DMS 273 treated with DMSO at 0.1 percent for 48 hours (cell line): ENCODE measurements around the gene TMEM181.
"Not testable (repeated sequence)": the region's sequence is repeated elsewhere in the genome, so short reads cannot be mapped to it uniquely, and the experiment has no call there.

Experiments used
- DNase-seq: peaks from one replicate; lab custom pipeline; 2025; lab: John Stamatoyannopoulos, UW

TMEM181 gene

DNA sequence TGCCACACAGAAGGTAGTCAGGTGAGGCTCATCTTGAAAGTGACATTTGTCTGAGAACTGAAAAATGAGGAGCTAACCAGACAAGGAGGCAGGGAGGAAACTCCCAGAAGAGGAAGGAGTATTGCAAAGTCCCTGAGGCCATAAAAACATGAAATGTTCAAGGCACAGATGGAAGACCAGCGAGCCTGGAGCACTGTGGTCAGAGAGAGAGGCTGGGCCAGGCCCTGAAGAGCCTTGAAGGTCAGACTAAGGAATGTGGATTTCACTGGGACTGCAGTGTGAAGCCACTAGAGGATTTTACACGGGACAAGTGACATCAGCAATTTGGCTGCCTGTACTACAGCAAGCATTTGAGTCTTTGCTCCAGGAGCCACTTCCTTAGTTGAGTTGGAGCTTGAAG lies 21.1 kb upstream of the TMEM181 start:
- no peak for DNase-seq

DNA sequence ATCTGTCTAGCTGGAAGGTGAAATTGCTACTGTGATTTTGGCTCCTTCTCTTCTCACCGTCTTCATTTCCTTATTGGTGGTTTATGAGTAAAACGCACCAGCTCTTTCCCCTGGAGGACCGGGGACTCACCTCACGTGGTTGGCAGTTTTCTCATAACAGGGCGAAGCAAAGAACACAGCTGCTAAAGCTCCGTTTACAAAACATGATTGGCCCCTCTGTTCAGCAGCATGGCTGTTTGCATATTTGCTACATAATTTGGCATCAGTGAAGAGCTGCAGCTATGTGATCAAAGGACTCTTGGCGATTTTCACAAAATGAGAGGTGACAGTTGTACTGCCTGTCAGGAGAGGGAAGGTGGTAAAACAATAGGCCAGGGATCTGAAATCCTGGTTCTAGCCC lies 20.5 kb upstream of the TMEM181 start:
- no peak for DNase-seq

DNA sequence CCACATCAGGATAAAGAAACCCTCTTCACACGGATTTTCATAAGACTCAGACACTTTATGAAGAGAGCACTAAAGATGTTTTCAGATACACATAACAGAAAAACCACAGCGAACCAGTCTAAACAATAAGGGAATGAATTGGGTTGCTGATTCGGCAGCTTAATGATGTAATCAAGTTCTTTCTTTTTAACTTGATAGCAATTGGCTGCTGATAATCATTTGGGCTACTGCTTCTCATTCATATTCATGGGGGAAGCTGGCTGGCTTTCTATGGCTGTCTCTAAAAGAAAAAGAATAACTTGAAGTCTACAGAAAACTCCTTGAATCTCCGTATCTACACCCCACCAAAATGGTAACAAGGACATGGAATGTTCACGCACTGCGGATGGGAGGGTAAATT lies 20.0 kb upstream of the TMEM181 start:
- DNase-seq = no peak

DNA sequence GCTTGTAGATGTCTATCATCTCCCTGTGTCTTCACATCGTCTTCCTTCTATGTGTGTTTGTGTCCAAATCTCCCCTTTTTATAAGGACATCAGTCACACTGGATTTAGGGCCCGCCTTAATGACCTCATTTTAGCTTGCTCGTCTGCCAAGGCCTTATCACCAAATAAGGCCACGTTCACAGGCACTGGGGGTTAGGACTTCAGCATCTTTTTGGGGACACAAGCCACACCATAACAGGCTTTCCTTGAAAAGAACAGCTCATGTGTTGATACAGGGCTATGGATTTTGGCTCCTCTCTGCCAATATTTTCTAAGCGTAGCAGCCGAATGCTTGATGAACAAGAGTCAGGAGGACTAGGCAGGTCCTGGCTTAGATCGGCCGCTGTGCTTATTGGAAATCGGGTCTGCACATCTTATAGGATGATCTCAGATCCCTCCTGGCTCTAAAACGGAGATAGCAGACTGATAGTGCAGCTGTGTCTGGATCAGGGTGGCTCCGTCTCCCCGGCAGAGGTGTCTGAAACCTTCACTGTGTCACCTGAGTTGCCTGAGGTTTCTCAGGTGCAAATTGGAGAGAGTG lies 16.2 kb upstream of the TMEM181 start:
- DNase-seq = no peak

DNA sequence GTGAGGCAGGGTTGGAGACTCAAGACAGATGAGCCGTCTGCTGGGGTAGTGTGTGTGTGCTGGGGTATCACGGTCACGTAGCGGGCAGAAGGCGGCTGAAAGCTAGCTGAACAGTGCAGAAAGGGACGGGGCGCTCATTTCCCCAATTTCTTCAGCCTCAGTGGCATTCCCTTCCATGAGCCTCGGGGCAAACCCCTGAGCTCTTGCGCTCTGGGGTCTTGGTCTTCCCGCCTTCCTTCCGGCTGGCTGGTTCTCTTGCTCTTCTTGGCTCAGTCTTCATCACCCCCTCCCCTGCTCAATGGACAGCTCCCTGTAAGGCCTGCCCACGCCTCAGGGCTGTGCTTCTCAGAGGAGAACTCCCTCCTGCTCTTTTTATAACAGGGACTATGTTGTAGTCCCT lies 15.5 kb upstream of the TMEM181 start:
- DNase-seq = no peak

DNA sequence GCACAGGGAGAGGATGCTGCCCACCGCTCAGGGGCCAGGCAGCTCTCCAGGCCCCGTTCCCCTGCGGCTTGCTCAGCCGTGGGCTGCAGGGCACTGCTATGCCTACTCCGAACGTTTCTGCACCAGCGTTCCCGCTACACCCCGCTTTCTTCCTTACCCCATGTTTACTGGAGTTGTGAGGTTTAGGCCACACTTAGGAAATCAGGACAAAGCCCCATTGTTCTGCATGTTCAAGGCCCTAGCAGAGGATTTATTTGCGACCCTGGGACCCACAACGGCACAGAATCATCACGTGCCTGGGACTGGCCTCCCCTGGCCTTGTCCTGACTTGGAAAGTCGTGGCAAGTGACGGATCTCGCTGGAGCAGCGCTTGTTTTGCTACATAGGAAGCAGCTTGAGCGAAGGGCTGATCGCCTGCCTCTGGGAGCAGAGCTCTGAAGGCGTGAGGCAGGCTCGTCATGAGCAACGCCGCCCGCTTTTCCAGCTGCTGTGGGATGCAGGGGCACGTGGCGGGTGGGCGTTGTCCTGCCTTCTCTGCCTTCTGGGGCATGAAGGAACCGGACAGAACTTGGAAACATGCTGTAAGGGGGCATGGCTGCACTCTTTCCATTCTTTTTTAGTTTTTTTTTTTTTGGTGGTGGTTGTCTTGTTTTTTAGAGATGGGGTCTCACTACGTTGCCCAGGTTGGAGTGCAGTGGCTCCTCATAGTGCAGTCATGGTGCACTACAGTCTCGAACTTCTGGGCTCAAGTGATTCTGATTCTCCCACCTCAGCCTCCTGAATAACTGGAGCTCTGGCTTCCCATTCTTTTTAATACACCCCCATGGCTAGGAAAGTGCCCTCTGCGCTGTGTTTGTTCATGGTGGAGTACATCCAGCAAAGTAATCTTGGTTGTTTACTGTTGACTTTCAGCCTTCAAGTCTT lies 14.6 kb upstream of the TMEM181 start:
- DNase-seq = no peak

DNA sequence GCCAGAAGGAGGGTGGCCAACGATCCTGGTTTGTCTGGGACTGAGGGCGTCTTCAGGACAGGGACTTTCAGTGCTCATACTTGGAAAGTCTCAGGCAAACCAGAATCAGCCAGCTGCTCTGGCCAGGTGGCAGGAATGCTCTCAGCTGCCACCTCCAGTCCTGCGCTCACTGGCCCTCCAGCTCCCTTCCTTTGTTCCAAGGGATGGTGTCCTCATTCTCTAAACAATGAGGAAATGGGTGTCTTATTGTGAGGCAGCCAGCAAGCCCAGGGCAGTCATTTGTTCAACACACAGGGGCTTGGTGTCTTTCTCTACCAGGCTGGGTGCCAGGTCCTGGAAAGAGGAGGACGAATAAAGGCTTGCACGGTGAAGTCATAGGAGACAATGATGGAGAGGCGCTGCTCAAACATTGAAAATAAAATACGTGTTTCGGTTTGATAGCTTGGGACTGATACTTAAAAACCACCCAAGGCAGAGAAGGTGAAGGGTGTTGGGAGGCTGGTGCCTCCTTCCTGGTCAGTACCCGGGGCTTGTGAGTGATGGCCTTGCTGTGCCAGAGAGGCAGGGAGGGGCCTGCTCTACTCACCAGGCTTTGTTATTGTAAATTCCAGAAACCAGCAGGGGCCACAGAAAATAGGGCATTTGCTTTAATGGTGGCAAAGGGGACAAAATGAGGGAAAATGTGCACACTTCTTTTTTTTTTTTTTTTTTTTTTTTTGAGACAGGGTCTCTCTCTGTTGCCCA lies 11.3 kb upstream of the TMEM181 start:
- no peak for DNase-seq

DNA sequence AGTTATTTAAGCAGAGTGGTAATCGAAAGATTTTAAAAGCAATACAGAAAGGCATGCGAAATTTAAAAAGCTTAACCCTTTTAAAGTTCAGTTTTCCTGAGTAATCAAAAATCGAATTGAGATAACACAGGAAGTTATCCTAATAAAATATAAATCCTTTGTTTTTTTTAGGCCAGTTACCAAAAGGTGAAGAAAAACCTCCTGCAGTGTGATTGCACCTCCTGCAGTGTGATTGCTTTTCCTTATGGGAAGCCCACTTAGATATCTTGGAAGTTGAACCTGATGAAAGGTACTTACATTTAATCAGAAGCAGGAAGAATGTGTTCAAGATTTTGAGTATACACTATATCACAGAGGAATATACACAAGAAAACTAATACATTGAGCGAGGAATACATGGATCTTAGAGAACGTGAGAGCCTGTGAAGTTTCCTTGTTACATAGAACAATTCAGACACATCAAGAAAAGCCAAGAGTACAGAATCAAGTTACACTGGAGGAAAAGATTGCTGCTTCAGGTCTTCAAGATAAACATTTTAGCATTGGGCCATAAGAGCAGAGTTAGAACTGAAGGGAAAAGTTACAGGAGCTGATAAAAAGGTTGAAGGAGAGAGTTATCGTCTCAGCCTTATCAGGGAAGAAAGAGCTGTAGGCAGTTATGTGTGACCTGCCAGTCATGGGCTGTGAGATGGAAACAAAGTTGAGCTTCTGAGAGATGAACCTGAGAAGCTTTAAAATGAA lies 7.7 kb upstream of the TMEM181 start:
- no peak for DNase-seq

DNA sequence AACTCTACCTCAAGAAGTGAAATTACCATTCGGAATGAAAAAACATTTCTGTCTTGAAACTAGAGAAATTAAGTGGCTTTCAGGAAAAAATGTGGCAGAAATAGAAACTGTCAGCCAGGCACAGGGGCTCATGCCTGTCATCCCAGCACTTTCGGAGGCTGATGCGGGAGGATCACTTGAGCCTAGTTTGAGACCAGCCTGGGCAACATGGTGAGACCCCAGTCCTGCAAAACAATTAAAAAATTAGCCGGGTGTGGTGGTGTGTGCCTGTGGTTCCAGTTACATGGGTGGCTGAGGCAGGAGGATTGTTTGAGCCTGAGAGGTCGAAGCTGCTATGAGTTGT lies 7.1 kb upstream of the TMEM181 start:
- DNase-seq = no peak

DNA sequence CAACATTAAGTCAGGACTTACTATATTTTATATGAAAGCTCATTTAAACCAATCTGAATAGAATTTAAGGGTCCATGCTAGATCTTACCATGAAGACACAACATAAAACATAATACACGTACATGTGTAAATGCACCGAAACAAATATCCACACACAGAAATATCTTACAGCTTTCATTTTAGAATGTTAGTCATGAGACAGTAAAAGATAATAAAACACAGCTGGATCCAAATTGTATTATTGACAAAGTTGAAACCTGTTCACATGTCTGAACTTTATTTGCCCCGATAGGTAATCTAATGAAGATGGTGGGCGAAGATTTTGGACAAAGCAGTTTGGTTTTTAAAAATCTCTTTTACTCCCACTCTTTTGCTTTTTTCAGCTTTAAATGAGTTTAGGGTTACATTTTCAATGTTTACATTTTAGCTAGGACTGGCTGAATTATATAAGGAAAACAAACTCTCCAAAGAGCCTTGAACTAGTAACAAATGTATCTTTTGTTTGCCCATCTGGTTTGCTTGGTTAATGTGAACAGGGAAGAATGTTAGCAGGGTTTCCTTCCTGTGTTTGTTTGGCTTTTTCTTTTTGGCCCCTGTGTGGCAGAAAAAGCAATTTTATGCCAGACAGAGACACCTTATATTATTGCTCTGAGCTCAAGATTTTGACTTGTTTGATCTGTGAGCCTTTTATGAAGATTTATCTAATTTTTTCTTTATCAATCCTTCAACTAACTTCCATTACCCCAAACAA lies 5.1 kb upstream of the TMEM181 start:
- no peak for DNase-seq

DNA sequence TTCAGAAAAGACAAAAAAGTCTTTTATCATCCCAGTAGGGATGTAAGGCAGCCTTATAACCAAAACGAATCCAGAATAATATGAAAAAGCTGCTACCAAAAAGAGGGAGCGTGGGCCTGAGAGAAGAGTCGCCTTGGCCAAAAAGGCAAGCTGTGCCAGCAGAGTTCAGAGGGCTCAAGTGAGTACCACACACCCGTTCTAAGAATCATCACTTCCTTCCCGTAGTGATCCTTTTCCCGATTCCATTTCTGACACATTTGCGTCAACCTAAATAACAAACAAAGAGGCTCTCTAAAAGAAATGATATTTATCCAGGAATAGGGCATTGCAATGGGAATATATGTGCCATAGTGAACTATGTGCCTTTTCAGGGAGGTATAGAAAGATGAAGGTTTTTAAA lies 3.8 kb upstream of the TMEM181 start:
- DNase-seq = no peak

DNA sequence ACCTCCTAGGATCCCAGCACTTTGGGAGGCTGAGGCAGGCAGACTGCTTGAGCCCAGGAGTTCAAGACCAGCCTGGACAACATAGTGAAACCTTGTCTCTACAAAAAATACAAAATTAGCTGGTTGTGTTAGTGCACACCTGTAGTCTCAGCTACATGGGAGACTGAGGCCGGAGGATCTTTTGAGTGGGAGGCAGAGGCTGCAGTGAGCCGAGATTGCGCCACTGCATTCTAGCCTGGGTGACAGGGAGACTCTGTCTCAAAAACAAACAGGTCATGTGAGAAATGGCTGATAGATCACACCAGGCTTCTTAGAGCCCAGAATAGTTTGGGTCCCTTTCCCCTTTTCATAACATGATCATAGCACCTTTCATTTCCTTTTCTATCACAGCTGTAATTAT lies 2.8 kb upstream of the TMEM181 start:
- DNase-seq = not testable (repeated sequence)

DNA sequence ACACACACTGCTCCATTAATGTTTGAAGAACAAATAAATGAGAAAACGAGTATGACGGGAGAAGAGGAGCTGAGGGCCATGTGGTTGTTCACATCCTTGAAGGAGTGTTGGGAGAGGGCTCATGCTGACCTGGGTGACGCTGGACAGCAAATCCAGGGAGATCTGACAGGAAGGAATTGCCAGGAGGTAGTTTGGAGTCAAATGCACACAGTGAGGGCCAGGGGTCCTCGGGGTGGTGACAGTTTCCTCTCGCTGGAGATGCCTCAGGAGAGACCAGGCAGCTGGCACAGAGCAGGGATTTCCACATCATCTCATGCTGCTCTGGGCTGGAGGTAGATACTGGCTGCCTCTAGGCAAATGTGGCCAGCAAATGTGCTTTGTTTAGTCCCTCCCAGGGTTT lies 2.0 kb upstream of the TMEM181 start:
- DNase-seq = no peak

DNA sequence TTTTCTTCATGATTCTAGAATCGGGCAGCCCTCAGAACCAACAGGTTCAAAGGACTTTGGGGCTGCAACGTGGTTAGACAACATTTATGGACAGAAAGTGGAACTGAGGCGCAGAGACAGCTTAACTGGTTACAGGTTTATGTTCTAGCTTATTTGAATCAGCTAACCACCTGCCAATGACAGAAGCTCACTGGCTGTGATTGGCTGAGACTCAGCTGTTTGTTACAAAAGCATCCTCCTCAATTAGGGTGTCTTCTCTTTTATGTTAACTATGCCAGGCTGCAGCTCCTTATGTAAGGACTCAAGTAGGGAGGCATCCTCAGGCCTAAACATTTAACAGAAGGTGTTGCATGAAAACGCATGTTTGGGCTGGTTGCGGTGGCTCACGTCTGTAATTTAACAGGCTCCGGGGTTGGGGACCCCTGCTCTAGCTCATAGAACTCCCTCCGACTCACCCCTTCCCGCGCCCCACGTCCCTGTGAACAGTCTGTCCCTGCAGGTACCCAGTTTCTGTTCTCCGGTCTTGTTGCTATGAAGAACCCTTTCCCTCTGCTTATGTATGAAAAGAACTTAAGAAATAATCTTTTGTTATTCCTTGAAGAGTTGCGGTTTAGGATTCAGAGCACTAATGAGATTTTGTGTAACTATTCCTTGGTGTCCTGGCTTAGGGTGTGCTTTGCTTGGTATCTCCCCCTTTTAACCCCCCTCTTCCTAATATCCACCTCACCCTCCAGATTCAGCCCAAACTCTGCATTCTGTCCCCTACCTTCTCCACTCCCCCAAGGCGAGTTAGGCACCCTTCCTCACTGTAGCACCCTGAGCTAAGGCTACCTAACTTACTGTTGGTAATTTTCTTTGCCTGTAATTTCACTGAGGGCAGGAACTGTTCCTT lies 1.2 kb upstream of the TMEM181 start:
- no peak for DNase-seq

DNA sequence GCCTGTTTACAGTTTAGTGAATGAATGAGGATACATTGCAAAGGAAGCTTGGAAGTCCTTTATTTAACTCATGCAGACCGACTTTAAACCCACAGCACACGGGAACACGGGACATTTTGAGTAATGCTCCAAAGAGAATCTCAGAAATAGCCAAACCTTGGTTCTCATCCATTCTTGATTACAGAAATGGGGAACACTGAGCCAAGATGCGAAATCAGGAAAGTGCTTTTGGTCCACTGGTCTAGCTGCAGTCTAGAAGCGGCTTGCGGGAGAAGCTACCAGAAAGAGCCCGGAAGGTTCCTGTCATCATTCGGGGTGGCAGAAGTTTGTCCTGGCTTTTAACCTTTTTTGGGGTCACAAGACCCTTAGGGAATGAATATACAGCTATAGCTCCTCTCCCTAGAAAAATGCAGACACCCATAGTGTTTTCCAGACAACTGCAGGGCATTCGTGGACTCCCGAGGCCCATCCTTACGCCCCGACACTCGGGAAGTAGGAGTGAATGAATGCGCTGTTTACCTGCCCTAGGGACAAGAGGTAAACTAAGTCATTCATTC lies 475 bp upstream of the TMEM181 start:
- no peak for DNase-seq

DNA sequence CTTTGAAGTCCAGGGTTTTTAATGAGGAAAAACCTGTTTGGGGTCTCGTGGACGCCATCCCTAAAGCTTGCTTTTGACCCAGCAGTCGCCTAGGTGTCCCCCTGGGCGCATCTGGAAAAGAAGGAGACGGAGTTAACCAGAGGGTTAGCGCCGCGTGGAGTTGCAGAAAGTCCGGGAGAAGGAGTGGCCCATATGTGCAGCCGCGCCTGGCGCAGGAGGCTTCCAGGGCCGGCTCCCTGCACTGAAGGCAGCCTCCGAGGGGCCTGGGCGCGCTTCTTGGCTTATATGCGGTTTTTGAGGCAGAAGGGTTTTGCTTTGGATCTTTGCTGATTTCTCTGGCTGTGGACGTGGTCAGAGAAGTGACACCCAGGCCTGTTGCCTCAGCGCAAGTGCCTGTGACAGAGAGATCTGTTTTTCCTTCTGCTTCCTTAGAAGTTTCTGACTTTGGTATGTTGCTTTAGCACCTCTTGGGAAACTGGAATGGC lies 987 bp downstream of the TMEM181 start:
- no peak for DNase-seq

DNA sequence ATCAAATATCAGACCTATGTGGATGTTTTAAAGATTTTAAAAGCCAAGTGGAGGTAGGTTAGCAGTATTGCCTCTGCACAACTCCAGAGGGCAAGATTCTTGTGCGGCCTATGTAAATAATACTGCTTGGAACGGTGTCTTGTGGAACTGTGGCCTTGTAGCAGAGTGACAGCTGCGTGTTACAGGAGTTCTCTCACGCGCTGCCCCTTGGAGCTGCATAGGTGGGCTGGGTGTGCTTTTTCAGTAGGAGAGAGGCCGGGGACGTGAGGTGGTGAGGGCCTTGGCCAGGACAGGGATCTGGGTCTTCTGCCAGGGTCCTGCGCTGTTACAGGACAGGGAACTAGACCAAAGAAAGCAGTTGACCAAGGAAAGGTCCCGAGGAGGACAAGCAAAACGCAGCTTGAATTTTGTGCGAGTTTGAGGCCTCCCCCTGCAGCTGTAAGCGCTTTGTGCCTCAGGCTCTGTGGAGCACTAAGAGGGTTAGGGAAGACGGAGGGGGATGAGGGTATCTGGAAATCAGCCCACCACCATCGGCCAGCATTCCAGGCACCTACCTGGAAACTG lies 1.5 kb downstream of the TMEM181 start:
- DNase-seq = no peak

DNA sequence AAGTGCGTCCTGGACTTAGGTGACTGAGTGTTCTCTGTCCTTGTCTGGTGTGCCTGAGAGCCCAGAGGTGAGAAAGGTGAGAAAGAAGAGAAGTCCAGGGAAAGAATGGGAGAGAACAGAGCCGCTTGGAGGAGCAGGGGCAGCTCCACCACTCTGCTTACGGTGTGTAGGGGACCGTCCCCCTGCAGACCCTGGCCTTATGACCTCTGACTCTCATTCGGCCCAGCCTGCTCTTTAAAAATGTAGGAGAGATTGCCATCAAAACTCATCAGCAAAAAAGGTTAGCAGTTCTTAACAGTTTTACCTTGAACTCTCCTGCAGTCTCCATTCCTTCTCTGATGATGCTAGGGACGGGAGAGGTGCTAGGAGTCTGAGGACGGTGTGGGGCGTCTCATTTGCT lies 2.0 kb downstream of the TMEM181 start:
- no peak for DNase-seq

DNA sequence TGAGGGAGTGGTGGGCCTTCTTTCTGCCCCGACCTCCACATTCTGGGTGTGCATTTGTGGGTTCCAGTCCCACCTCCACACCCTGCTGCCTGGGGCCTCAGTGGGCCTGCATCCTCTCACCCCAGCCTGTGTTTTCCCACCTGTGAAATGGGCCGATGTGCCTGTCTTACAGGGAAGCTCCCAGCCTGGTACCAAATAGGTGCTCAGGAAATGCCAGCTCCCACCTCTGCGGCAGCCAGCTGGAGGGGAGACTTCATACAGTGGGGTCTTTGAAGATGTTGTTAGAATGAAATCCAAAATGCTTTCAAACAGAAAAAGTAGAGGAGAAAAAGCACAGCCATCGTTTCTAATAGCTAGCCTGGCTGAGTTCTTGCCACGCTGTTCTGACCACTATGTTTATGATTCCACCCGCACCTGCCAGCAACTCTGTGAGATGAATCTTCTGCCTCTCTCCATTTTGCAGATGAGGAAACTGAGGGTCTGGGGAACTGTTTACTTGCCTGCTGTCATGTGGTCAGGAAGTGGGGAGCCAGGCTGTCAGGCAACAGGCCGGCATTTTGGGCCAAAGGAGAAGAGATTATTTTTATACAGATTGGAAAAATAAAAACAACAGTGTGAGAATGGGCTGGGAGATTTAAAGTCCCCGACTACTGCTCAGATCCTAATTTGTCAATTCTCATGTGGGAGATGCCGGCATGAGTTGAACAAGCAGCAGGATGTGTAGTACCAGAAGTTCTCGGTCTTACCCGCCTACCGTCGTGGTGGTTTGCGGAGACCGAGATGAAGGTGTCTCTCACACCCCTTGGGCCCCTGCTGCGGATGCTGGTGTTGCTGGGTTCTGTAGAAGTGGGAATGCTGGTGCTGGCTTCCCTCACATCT lies 4.6 kb downstream of the TMEM181 start:
- no peak for DNase-seq
